KMS-11 (cell line): Measurements from ENCODE around the gene IER5.
"Not testable (repeated sequence)": the region's sequence is repeated elsewhere in the genome, so short reads cannot be mapped to it uniquely, and the experiment has no call there.

Experiments used
- H2AFZ ChIP-seq: fragments of 200-600 bp; sonication (generic); 2 replicates; pipeline ENCODE4 v1.6.1; 2016; ENCODE audit warnings: antibody characterized with exemption, mixed run types, low read depth
- H3K27ac ChIP-seq: fragments of 200-600 bp; sonication (generic); 2 replicates; pipeline ENCODE4 v1.6.1; 2016; ENCODE audit warnings: mild to moderate bottlenecking, mixed run types
- H3K27me3 ChIP-seq: fragments of 200-600 bp; sonication (generic); 2 replicates; pipeline ENCODE4 v1.6.1; 2017; ENCODE audit warnings: mild to moderate bottlenecking, low read depth, mixed run types, moderate library complexity; ENCODE audit not compliant: insufficient read depth
- H3K36me3 ChIP-seq: fragments of 200-600 bp; sonication (generic); 2 replicates; pipeline ENCODE4 v1.6.1; 2017; ENCODE audit warnings: mild to moderate bottlenecking, mixed run types; ENCODE audit not compliant: insufficient read depth
- H3K4me1 ChIP-seq: fragments of 200-600 bp; sonication (generic); 2 replicates; pipeline ENCODE4 v1.6.1; 2016; ENCODE audit warnings: mild to moderate bottlenecking, low read depth, mixed run types; ENCODE audit not compliant: poor library complexity, severe bottlenecking
- H3K4me2 ChIP-seq: fragments of 200-600 bp; sonication (generic); 2 replicates; pipeline ENCODE4 v1.7.0; 2016; ENCODE audit warnings: mild to moderate bottlenecking, mixed run types
- H3K4me3 ChIP-seq: fragments of 200-600 bp; sonication (generic); IDR thresholded peaks from 2 replicates; pipeline ENCODE4 v1.6.1; 2017; ENCODE audit warnings: low read depth, low read length, mixed read lengths; ENCODE audit not compliant: insufficient read depth
- H3K79me2 ChIP-seq: fragments of 200-600 bp; sonication (generic); 2 replicates; pipeline ENCODE4 v1.6.1; 2016; ENCODE audit warnings: low read depth, mixed run types; ENCODE audit not compliant: insufficient read depth
- H3K9ac ChIP-seq: fragments of 200-600 bp; sonication (generic); 2 replicates; pipeline ENCODE4 v1.6.1; 2016; ENCODE audit warnings: mild to moderate bottlenecking, mixed run types
- H4K20me1 ChIP-seq: fragments of 200-600 bp; sonication (generic); 2 replicates; pipeline ENCODE4 v1.6.1; 2016; ENCODE audit warnings: mild to moderate bottlenecking, mixed run types; ENCODE audit not compliant: insufficient read depth
- CTCF ChIP-seq: fragments of 200-600 bp; sonication (generic); conservative IDR thresholded peaks from 2 replicates; pipeline ENCODE4 v1.6.1; 2017; ENCODE audit warnings: low read depth, mild to moderate bottlenecking, antibody characterized with exemption, low read length, moderate library complexity, mixed read lengths

IER5 gene

GRCh38 chr1:181059435-181059834 is 29.1 kb upstream of the IER5 start:
- no peak overlapping the region for H3K4me2 ChIP-seq
- no peak overlapping the region for H2AFZ ChIP-seq
- no peak overlapping the region for H3K9ac ChIP-seq
- no peaks in the 10 kb centered on the region for H4K20me1 ChIP-seq
- H3K79me2 ChIP-seq: no peaks in the 10 kb centered on the region
- TF ChIP-seq CTCF: no peak
- no peak overlapping the region for H3K27ac ChIP-seq
- peaks cover 3% of the 10 kb centered on the region for H3K4me1 ChIP-seq
- no peaks in the 10 kb centered on the region for H3K27me3 ChIP-seq
- H3K36me3 ChIP-seq: no peaks in the 10 kb centered on the region
- no peak overlapping the region for H3K4me3 ChIP-seq

GRCh38 chr1:181060066-181060465 is 28.4 kb upstream of the IER5 start:
- no peaks in the 10 kb centered on the region for H3K79me2 ChIP-seq
- no peaks in the 10 kb centered on the region for H3K27me3 ChIP-seq
- no peaks in the 10 kb centered on the region for H3K36me3 ChIP-seq
- H3K4me1 ChIP-seq: peaks cover 3% of the 10 kb centered on the region
- no peak overlapping the region for H3K9ac ChIP-seq
- no peak overlapping the region for H3K4me3 ChIP-seq
- H3K27ac ChIP-seq: no peak overlapping the region
- H3K4me2 ChIP-seq: no peak overlapping the region
- no peaks in the 10 kb centered on the region for H4K20me1 ChIP-seq
- TF ChIP-seq CTCF: no peak
- no peak overlapping the region for H2AFZ ChIP-seq

GRCh38 chr1:181060947-181061346 is 27.6 kb upstream of the IER5 start:
- not testable (repeated sequence) for H3K27ac ChIP-seq, H4K20me1 ChIP-seq, H3K36me3 ChIP-seq, H3K79me2 ChIP-seq, H3K4me3 ChIP-seq, H3K4me1 ChIP-seq, H2AFZ ChIP-seq, H3K4me2 ChIP-seq, H3K9ac ChIP-seq, H3K27me3 ChIP-seq

GRCh38 chr1:181061487-181061886 is 27.0 kb upstream of the IER5 start:
- H3K27me3 ChIP-seq: no peaks in the 10 kb centered on the region
- H3K79me2 ChIP-seq: no peaks in the 10 kb centered on the region
- no peak overlapping the region for H3K9ac ChIP-seq
- H3K4me2 ChIP-seq: no peak overlapping the region
- no peak overlapping the region for H2AFZ ChIP-seq
- H3K36me3 ChIP-seq: no peaks in the 10 kb centered on the region
- TF ChIP-seq CTCF: no peak
- H3K27ac ChIP-seq: no peak overlapping the region
- no peak overlapping the region for H3K4me3 ChIP-seq
- H3K4me1 ChIP-seq: peaks cover 3% of the 10 kb centered on the region
- no peaks in the 10 kb centered on the region for H4K20me1 ChIP-seq

- Histone ChIP-seq H3K4me2 (no peak overlapping the region), H3K36me3 (no peaks in the 10 kb centered on the region), H3K4me3 (no peak overlapping the region), H3K27ac (no peak overlapping the region), H3K27me3 (no peaks in the 10 kb centered on the region), H2AFZ (no peak overlapping the region), H4K20me1 (no peaks in the 10 kb centered on the region), H3K79me2 (no peaks in the 10 kb centered on the region), H3K9ac (no peak overlapping the region), H3K4me1 (peaks cover 3% of the 10 kb centered on the region)
- no peak for TF ChIP-seq CTCF
Measured at GRCh38 chr1:181061891-181062835, 26.3 kb upstream of the IER5 start.
